ENCODE data around the gene RRAGD.

- TF ChIP-seq CTCF (IDR thresholded peaks at IDR 0.05) (no peak), POLR2A (IDR thresholded peaks at IDR 0.05) (no peak), POLR2AphosphoS5 (IDR thresholded peaks at IDR 0.05; ENCODE audit: insufficient read depth in 1 of 2, low read depth in 1 of 2) (no peak)
Measured at GRCh38 chr6:89323511-89323971, 88.5 kb downstream of the RRAGD start.

Measured in vagina (tissue), 2 donors.